Sigmoid colon (tissue), 7 donors: ENCODE results near the gene MRPL24. TPM values are rescaled to one million over a fixed set of nuclear protein-coding genes. Genes with fewer than 3 reads are reported as not detected.

Experiments used
- DNase-seq: peaks from one replicate; pipeline ENCODE4 v3.0.0-alpha.2; 2019
- H3K27ac ChIP-seq, 4 donors: fragments of 200-600 bp; sonication (generic); one replicate each; pipeline ENCODE4 v1.5.1; 2016 to 2019; ENCODE audit warnings: mild to moderate bottlenecking in 1 of 4
- H3K27me3 ChIP-seq, 3 donors: fragments of 200-600 bp; sonication (generic); one replicate each; pipeline ENCODE4 v1.5.1; 2019; ENCODE audit warnings: mild to moderate bottlenecking in 1 of 3
- H3K36me3 ChIP-seq, 4 donors: fragments of 200-600 bp; sonication (generic); one replicate each; pipeline ENCODE4 v1.5.1; 2016 to 2019
- H3K4me1 ChIP-seq, 4 donors: fragments of 200-600 bp; sonication (generic); one replicate each; pipeline ENCODE4 v1.5.1; 2017 to 2019
- H3K4me3 ChIP-seq, 4 donors: fragments of 200-600 bp; sonication (generic); one replicate each; pipeline ENCODE4 v1.5.1; 2017 to 2019; ENCODE audit warnings: mild to moderate bottlenecking in 2 of 4, moderate library complexity in 1 of 4
- H3K9me3 ChIP-seq, 4 donors: fragments of 200-600 bp in 3 of 4; sonication (generic) in 3 of 4; one replicate each; pipeline versions ENCODE4 v1.5.1 to v1.6.1; 2013 to 2019
- EP300 ChIP-seq, 4 donors: sonication (generic); formaldehyde crosslinking; IDR thresholded peaks; one replicate each; pipeline ENCODE4 v1.6.1; 2017; ENCODE audit warnings: antibody characterized with exemption in 4 of 4
- POLR2A ChIP-seq, 2 donors: fragments of 450-650 bp; IDR thresholded peaks; one replicate each; pipeline ENCODE4 v1.6.1; 2016; ENCODE audit warnings: antibody characterized with exemption in 2 of 2, mild to moderate bottlenecking in 2 of 2, moderate library complexity in 2 of 2
- POLR2AphosphoS5 ChIP-seq, 4 donors: sonication (generic); formaldehyde crosslinking; IDR thresholded peaks; one replicate each; pipeline ENCODE4 v1.6.1; 2017; ENCODE audit warnings: antibody characterized with exemption in 4 of 4
- WGBS, 2 donors: extraction: QIAGEN DNeasy Blood & Tissue Kit; methylation state at CpG; one replicate each; pipeline ENCODE4 v1.1.7; 2013; 5-methylcytosine and 5-hydroxymethylcytosine counted together
- intact Hi-C: fragments of 100-400 bp; cut with DNase I; formaldehyde crosslinking; loops from one replicate; pipeline ENCODE4 v1.15.1; 2023
- polyA plus RNA-seq, 3 donors: library from polyadenylated mRNA; stranded (reverse); fragments of 200-250 nt; gene quantifications; one replicate each; pipeline ENCODE4 v1.2.3, GENCODE V29; 2013
- total RNA-seq, 4 donors: library from RNA; depleted of rRNA; stranded (reverse); fragments of >200 nt; gene quantifications; one replicate each; pipeline ENCODE4 v1.1.0, GENCODE V29; 2016
- TF ChIP-seq, protein P1 (sequence below), 4 experiments: fragments of 450-650 bp in 3 of 4; fragments of 200-600 bp in 1 of 4; IDR thresholded peaks; one replicate each; pipeline ENCODE4 v1.5.1; 2016 to 2019; ENCODE audit warnings: antibody characterized with exemption in 4 of 4, mild to moderate bottlenecking in 3 of 4, moderate library complexity in 2 of 4
- donor health status: healthy with polysubstance abuse.
- donor health status: Bipolar disorder and iron deficiency.
- donor health status: healthy.

The MRPL24 gene
- total and polyA plus RNA-seq, 7 donors = 53.0 to 81.1 (median 68.5) TPM

DNA sequence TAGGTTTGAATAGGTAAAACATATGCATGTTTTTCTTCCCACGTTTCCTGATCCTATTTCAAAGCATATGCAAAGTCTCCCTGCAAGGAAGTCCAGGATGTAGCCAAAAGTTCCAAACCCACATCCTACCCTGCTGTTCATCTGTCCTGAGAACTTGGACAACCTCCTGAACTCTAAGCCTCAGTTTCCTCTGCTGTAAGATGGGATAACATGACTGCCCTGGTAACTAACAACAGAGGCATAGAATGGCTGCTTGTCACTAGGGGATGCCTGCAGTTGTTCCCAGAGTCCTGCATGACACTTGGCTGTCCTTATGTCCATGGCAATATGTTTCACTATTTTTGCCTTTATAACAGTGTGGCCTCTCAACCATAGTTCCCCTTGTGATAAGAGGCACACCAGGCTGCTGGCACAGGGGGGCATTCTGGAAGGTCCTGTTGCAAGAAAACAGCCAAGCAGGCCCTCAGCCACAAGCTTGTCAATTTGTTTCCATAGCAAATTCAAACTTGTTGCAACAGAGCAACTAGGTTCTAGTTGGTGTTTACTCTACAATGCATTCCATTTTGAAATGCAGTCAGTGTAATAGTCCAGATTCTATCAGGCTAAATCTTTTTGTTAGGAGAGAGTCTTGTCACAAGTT lies 12.1 kb upstream of the MRPL24 start:
- no peak for DNase-seq
- Histone ChIP-seq H3K27ac (peak overlapping the region; percentile 96 to 100 (median 98)), H3K36me3 (no peaks in the 10 kb centered on the region), H3K27me3 (no peaks in the 10 kb centered on the region), H3K4me3 (peak overlapping the region in 1 of 4 donors; percentile 99), H3K4me1 (peaks cover 0 to 41% (median 35%) of the 10 kb centered on the region in 4 donors), H3K9me3 (no peaks in the 10 kb centered on the region)
- TF ChIP-seq EP300 (IDR thresholded peaks at IDR 0.05) (no peak), POLR2A (IDR thresholded peaks at IDR 0.05) (no peak), POLR2AphosphoS5 (IDR thresholded peaks at IDR 0.05) (no peak)
- TF ChIP-seq, protein P1, sequence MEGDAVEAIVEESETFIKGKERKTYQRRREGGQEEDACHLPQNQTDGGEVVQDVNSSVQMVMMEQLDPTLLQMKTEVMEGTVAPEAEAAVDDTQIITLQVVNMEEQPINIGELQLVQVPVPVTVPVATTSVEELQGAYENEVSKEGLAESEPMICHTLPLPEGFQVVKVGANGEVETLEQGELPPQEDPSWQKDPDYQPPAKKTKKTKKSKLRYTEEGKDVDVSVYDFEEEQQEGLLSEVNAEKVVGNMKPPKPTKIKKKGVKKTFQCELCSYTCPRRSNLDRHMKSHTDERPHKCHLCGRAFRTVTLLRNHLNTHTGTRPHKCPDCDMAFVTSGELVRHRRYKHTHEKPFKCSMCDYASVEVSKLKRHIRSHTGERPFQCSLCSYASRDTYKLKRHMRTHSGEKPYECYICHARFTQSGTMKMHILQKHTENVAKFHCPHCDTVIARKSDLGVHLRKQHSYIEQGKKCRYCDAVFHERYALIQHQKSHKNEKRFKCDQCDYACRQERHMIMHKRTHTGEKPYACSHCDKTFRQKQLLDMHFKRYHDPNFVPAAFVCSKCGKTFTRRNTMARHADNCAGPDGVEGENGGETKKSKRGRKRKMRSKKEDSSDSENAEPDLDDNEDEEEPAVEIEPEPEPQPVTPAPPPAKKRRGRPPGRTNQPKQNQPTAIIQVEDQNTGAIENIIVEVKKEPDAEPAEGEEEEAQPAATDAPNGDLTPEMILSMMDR (IDR thresholded peaks at IDR 0.05) = no peak
- WGBS, 2 donors = 19 to 30% methylated on average over 1 of the region's 1 CpG
- intact Hi-C loops = no loop called here

DNA sequence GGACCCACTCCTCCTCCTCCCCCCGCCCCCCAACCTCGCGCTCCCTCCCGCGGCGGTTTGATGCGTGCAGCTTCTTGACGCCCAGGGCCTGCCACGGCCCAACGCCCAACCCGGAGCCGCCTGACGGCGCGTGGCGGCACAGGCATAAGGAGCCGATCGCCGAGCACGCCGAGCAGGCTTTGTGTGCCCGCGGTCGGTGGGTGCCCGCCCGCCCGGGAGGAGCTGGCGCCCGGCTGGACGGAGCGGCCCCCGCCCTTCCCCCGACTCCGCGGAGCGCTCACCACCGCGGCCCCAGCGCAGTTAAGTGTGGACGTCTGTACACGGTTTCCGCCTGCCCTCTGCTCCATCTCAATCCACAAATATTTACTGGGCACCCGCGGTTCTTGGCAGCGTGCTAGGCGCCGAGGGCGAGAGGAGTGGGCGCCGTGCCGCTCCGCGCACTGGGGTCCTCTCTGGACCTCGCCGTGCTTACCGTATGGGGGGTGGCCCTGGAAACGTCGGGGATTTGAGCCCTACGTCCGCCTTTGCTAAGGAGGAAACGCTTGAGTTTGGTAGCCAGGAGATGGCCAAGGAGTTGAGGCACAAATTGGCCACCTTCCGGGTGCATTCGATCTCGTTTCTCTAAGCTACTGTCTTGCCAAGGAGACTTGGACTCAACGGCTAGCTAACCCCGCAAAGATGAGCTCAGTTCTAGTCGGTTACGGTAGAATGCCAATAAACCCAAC lies 11.0 kb upstream of the MRPL24 start:
- intact Hi-C loops = loop anchor here (2.0 kb wide), 1 partner anchor 15 kb away; the partner anchor contains the start of gene PRCC
- Histone ChIP-seq H3K4me1 (peaks cover 0 to 49% (median 43%) of the 10 kb centered on the region in 4 donors), H3K27me3 (no peaks in the 10 kb centered on the region), H3K27ac (peak overlapping the region; percentile 96 to 100 (median 98)), H3K4me3 (peak overlapping the region; percentile 98 to 100 (median 99)), H3K36me3 (no peaks in the 10 kb centered on the region), H3K9me3 (no peaks in the 10 kb centered on the region)
- 0% methylated on average over 67 to 68 of the region's 68 CpGs for WGBS, 2 donors
- peak in 1 of 4 donors; percentile 81 for TF ChIP-seq EP300 (IDR thresholded peaks at IDR 0.05)
- peak; percentile 61 to 88 (median 77) for TF ChIP-seq POLR2AphosphoS5 (IDR thresholded peaks at IDR 0.05)
- TF ChIP-seq, protein P1 (IDR thresholded peaks at IDR 0.05) = no peak
- peak; percentile 27 to 37 for TF ChIP-seq POLR2A (IDR thresholded peaks at IDR 0.05)
- peak; percentile 99 for DNase-seq

DNA sequence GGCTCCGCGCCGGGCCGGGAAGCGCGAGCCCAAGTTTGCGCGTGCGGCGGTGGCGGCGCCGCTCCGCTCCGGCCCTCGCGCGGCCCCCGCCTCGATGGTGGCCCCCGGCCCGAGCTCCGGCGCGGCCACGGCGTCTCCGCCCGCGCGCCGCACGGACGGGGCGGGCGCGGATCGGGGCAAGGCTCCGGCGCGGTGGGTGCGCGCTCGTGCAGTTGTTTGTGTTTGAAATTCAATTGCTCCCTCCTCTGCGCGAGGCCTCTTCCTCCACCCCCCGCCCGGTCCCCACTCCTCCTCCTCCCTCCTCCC lies 10.5 kb upstream of the MRPL24 start, which contains the start of gene HDGF:
HDGF (minus strand) TSS at position 225 of the 306 bp plus-strand sequence. CDS start 246 bp downstream, outside the sequence.
- H3K27me3 ChIP-seq = no peaks in the 10 kb centered on the region
- 0 to 1% methylated on average over 48 of the region's 48 CpGs for WGBS, 2 donors
- H3K4me1 ChIP-seq = peaks cover 0 to 52% (median 46%) of the 10 kb centered on the region in 4 donors
- TF ChIP-seq POLR2AphosphoS5 (IDR thresholded peaks at IDR 0.05) (no peak), POLR2A (IDR thresholded peaks at IDR 0.05) (no peak)
- TF ChIP-seq, protein P1 (IDR thresholded peaks at IDR 0.05) = no peak
- H3K36me3 ChIP-seq = no peaks in the 10 kb centered on the region
- intact Hi-C loops = loop anchor here (2.0 kb wide), 1 partner anchor 15 kb away; the partner anchor contains the start of gene PRCC
- DNase-seq = no peak
- H3K27ac ChIP-seq = peak within 1 kb of the TSS; percentile 96 to 100 (median 98)
- H3K4me3 ChIP-seq = peak within 1 kb of the TSS; percentile 98 to 100 (median 99)
- no peaks in the 10 kb centered on the region for H3K9me3 ChIP-seq

DNA sequence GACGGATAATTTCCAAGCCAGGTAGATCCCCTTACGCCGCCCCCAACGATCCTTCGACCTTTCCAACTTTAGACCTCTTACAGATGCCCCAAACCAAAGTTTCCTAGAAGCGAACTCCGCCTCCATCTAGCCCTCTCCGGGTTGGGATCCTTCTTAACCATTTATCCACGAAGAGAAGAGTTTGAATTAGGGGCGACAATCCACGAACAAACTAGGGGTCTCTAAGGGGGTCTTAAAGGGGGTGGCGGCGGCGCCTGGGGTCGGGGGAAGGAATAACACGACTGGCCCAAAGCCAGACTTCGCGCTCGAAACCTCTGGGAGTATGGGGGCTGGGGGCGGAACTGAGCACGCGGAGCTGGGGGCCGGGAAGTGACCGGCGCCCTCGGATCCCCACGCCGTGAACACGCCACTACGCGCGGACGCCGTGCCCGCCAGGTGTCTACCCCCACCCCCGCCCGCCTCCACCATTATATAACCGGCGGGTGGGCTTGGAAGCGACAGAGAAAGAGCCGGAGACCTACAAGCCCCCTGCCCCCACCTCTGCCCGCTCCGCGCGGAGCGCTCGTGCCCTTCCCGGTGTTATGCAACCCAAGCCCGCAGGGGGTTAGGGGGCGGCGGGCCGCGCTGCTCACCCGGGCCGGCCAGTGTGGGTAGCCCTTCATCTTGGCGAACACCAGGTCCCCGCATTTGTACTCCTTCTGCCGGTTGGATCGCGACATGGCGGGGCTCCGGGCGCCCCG lies 10.0 kb upstream of the MRPL24 start:
- DNase-seq = peak; percentile 85
- WGBS, 2 donors = 0 to 1% methylated on average over 64 of the region's 64 CpGs
- Histone ChIP-seq H3K27me3 (no peaks in the 10 kb centered on the region), H3K36me3 (no peaks in the 10 kb centered on the region), H3K9me3 (no peaks in the 10 kb centered on the region), H3K4me1 (peaks cover 0 to 57% (median 51%) of the 10 kb centered on the region in 4 donors), H3K27ac (peak overlapping the region; percentile 96 to 100 (median 98)), H3K4me3 (peak overlapping the region; percentile 98 to 100 (median 99))
- intact Hi-C loops = loop anchor here (2.0 kb wide), 1 partner anchor 16 kb away; the partner anchor contains the start of gene PRCC
- TF ChIP-seq, protein P1 (IDR thresholded peaks at IDR 0.05) = peak in 1 of 4 experiments; percentile 29
- TF ChIP-seq EP300 (IDR thresholded peaks at IDR 0.05) (peak in 1 of 4 donors; percentile 21), POLR2A (IDR thresholded peaks at IDR 0.05) (no peak), POLR2AphosphoS5 (IDR thresholded peaks at IDR 0.05) (peak in 2 of 4 donors; percentile 13 to 41)
